Measurements from ENCODE around the gene RRP1. TPM values are rescaled to one million over a fixed set of nuclear protein-coding genes. Genes with fewer than 3 reads are reported as not detected.

RRP1 gene
- total and polyA plus RNA-seq, 10 of the 15 experiments (the other 5 are each of a cell fraction or from before 2014, with no cell fraction given): 0.34 to 70.8 (median 35.1) TPM

GRCh38 chr21:43789276-43790009 lies at the start of gene RRP1 (continued):
- TF ChIP-seq USF2 (IDR thresholded peaks at IDR 0.05; ENCODE audit: borderline replicate concordance, low read depth, low read length) (no peak; the same call in 1 of the 2 replicates), NKRF (conservative IDR thresholded peaks at IDR 0.05) (peak; percentile 95), MLLT1 (IDR thresholded peaks at IDR 0.05) (no peak), BACH1 (IDR thresholded peaks at IDR 0.05; ENCODE audit: borderline replicate concordance) (peak; percentile 87; the same call in 1 of the 2 replicates), RELB (IDR thresholded peaks at IDR 0.05; ENCODE audit: low read depth) (no peak), SREBF2 (IDR thresholded peaks at IDR 0.05; ENCODE audit: low read length) (no peak), ESRRA (IDR thresholded peaks at IDR 0.05; ENCODE audit: low read length) (no peak), MYB (IDR thresholded peaks at IDR 0.05; ENCODE audit: borderline replicate concordance, low read depth, low read length) (no peak), CBX3 (IDR thresholded peaks at IDR 0.05; ENCODE audit: borderline replicate concordance, low read depth) (no peak), BCL3 (IDR thresholded peaks at IDR 0.05; ENCODE audit: borderline replicate concordance, insufficient read depth, low read depth, low read length, poor library complexity, severe bottlenecking) (no peak), DPF2 (IDR thresholded peaks at IDR 0.05) (peak; percentile 90), BRCA1 (IDR thresholded peaks at IDR 0.05; ENCODE audit: low read depth, low read length) (peak; percentile 52), SPI1 (IDR thresholded peaks at IDR 0.05; ENCODE audit: borderline replicate concordance, insufficient read depth, low read depth, low read length) (no peak), ZZZ3 (IDR thresholded peaks at IDR 0.05; ENCODE audit: control insufficient read depth, insufficient read length, low read depth) (no peak), RBBP5 (conservative IDR thresholded peaks at IDR 0.05) (no peak), IRF3 (IDR thresholded peaks at IDR 0.05) (no peak), IRF5 (IDR thresholded peaks at IDR 0.05; ENCODE audit: borderline replicate concordance) (no peak), MTA2 (IDR thresholded peaks at IDR 0.05; ENCODE audit: low read depth) (no peak), JUND (IDR thresholded peaks at IDR 0.05; ENCODE audit: low read depth, low read length) (peak; percentile 12; the same call in 1 of the 2 replicates)

All from GM12878 (cell line).